HepG2 (cell line): Measurements from ENCODE around the gene DNPH1.

Source experiments
- EZH2 ChIP-seq: conservative IDR thresholded peaks from 2 replicates; pipeline ENCODE4 v1.6.1; 2012; ENCODE audit warnings: mild to moderate bottlenecking, low read depth, low read length, moderate library complexity
- JDP2 ChIP-seq: sonication (generic); formaldehyde crosslinking; IDR thresholded peaks from 2 replicates; pipeline ENCODE4 v1.8.1; 2022; ENCODE audit warnings: missing genetic modification reagents, borderline replicate concordance
- MAX ChIP-seq: IDR thresholded peaks from 2 replicates; pipeline ENCODE4 v1.6.1; 2012; ENCODE audit warnings: inconsistent platforms
- MTF2 ChIP-seq: sonication (generic); formaldehyde crosslinking; IDR thresholded peaks from 2 replicates; pipeline ENCODE4 v1.5.0; 2020; ENCODE audit warnings: missing genetic modification reagents, borderline replicate concordance
- REL ChIP-seq: sonication (generic); formaldehyde crosslinking; conservative IDR thresholded peaks from 2 replicates; pipeline ENCODE4 v1.8.0; 2022; ENCODE audit warnings: mild to moderate bottlenecking, missing genetic modification reagents, moderate library complexity
- SP5 ChIP-seq: IDR thresholded peaks from 2 replicates; pipeline ENCODE4 v1.6.1; 2016; ENCODE audit warnings: low read depth, borderline replicate concordance
- ZBTB43 ChIP-seq: sonication (generic); formaldehyde crosslinking; conservative IDR thresholded peaks from 2 replicates; pipeline ENCODE4 v1.4.0; 2020; ENCODE audit warnings: missing genetic modification reagents
- ZNF280D ChIP-seq: sonication (generic); formaldehyde crosslinking; IDR thresholded peaks from 2 replicates; pipeline ENCODE4 v1.5.1; 2020; ENCODE audit warnings: mild to moderate bottlenecking, missing genetic modification reagents

GRCh38 chr6:43189776-43190304, 39.4 kb downstream of the DNPH1 start:
- TF ChIP-seq ZBTB43 (CRISPR knock-in tag) (no peak), MTF2 (no peak), SP5 (no peak), JDP2 (CRISPR knock-in tag) (no peak), ZNF280D (CRISPR knock-in tag) (no peak), REL (CRISPR knock-in tag) (no peak), MAX (no peak), EZH2 (no peak)
